Measurements from ENCODE around the gene COMMD6. TPM values are rescaled to one million over a fixed set of nuclear protein-coding genes. Genes with fewer than 3 reads are reported as not detected.
"Not testable (repeated sequence)": the region's sequence is repeated elsewhere in the genome, so short reads cannot be mapped to it uniquely, and the experiment has no call there.

COMMD6 gene
- total RNA-seq, 1 donor from 2014 or later, result 143 TPM

GRCh38 chr13:75549262-75550158 lies 11.9 kb upstream of the COMMD6 start, which contains the start of gene UCHL3:
TSS of gene UCHL3 (plus strand) at chr13:75549791. CDS start at chr13:75549821, 30 bp downstream.
- TF ChIP-seq, protein P1, sequence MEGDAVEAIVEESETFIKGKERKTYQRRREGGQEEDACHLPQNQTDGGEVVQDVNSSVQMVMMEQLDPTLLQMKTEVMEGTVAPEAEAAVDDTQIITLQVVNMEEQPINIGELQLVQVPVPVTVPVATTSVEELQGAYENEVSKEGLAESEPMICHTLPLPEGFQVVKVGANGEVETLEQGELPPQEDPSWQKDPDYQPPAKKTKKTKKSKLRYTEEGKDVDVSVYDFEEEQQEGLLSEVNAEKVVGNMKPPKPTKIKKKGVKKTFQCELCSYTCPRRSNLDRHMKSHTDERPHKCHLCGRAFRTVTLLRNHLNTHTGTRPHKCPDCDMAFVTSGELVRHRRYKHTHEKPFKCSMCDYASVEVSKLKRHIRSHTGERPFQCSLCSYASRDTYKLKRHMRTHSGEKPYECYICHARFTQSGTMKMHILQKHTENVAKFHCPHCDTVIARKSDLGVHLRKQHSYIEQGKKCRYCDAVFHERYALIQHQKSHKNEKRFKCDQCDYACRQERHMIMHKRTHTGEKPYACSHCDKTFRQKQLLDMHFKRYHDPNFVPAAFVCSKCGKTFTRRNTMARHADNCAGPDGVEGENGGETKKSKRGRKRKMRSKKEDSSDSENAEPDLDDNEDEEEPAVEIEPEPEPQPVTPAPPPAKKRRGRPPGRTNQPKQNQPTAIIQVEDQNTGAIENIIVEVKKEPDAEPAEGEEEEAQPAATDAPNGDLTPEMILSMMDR (conservative IDR thresholded peaks at IDR 0.05; ENCODE audit: low read depth, low read length), result peak; percentile 74
- H3K4me3 ChIP-seq (ENCODE audit: low read depth, low read length), result peak within 1 kb of the TSS; percentile 97
- DNase-seq (ENCODE audit: low read depth), result peak; percentile 69

DNA sequence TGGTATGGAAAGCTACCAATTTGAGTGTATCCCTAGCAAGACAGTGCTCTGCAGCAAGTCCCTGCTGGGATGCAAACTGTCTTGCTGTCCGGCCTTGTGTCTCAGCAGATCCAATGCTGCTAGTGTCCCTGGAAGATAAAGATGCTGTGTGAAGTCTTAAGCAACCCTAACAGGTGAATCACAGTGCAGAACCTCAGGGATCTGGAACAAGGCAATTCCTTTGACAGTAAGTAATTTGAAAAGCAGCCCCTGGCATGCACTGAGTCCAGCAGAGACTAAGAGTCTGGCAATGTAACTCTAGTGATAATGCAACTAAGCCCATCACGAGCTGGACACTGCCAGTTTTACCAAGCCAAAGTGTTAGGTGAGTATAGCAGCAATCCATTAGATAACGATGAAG lies 10.3 kb upstream of the COMMD6 start:
- no peak overlapping the region for H3K4me3 ChIP-seq (ENCODE audit: low read depth, low read length)
- TF ChIP-seq, protein P1 (conservative IDR thresholded peaks at IDR 0.05; ENCODE audit: low read depth, low read length), result no peak
- no peak for DNase-seq (ENCODE audit: low read depth)

GRCh38 chr13:75545386-75545785 lies 7.7 kb upstream of the COMMD6 start:
- H3K4me3 ChIP-seq (ENCODE audit: low read depth, low read length); DNase-seq (ENCODE audit: low read depth): not testable (repeated sequence)

DNA sequence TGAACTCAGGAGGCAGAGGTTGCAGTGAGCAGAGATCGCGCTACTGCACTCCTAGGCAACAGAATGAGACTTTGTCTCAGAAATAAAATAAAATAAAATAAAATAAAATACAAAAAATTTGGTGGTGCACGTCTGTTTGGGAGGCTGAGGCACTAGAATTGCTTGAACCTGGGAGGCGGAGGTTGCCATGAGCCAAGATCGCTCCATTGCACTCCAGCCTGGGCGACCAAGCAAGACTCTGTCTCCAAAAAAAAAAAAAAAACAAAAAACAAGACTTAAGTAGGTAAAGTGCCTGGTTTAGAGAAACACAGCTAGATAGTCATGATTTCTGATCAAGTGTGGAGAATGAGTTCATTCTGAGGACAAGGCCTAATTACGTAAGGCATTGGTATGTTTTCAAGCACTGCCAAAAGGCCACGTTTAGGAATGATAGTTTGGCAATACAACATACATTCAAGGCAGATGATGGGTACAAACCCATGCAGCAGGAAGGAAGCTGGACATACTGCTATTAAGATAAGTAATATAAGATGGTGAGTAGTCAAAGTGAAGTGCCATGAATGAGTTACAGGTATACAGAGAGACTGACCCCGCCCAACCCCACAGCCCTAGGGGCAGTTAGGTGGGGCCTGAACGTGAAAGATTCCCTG lies 7.2 kb upstream of the COMMD6 start:
- TF ChIP-seq, protein P1 (conservative IDR thresholded peaks at IDR 0.05; ENCODE audit: low read depth, low read length), result no peak
- peak; percentile 93 for DNase-seq (ENCODE audit: low read depth)
- no peak overlapping the region for H3K4me3 ChIP-seq (ENCODE audit: low read depth, low read length)

DNA sequence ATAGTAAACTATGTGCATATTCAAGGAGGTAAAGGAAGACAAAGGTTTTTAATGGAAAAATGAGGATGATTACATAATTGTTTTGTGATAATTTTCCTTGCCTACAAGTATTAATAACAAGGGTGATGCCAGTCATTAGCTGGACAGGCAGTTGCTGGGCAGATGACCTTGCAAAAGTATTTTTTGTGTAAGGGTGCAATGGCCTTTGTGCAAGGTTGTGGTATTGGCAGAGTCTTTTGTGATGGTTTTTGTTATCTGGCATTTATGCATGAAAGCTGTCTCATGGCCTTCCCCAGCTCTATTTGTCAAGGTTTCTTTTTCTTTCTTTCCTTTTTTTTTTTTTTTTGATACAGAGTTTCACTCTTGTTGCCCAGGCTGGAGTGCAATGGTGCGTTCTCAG lies 4.3 kb upstream of the COMMD6 start:
- TF ChIP-seq, protein P1 (conservative IDR thresholded peaks at IDR 0.05; ENCODE audit: low read depth, low read length), result no peak
- no peak for DNase-seq (ENCODE audit: low read depth)
- no peak overlapping the region for H3K4me3 ChIP-seq (ENCODE audit: low read depth, low read length)

- no peak overlapping the region for H3K4me3 ChIP-seq (ENCODE audit: low read depth, low read length)
- no peak for DNase-seq (ENCODE audit: low read depth)
- TF ChIP-seq, protein P1 (conservative IDR thresholded peaks at IDR 0.05; ENCODE audit: low read depth, low read length), result no peak
These were observed 3.6 kb upstream of the COMMD6 start for GRCh38 chr13:75541287-75541686.

DNA sequence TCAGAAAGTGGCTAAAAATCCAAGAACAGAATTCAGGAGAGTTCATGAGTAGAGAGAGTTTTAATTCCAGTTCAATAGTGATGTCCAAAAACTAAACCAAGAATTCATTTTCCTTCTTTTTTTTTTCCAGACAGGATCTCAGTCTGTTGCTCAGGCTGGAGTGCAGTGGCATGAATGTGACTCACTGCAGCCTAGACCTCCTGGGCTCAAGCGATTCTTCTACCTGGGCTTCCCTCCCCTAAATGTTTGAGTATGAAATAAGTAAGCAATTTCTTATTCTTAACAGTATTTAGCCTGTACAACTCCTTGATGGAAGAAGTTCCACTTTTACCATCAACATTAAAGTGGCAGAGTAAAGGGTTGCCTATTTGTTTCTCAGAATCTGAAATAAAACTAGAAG lies 3.8 kb downstream of the COMMD6 start:
- H3K4me3 ChIP-seq (ENCODE audit: low read depth, low read length), result no peak overlapping the region
- TF ChIP-seq, protein P1 (conservative IDR thresholded peaks at IDR 0.05; ENCODE audit: low read depth, low read length), result no peak
- DNase-seq (ENCODE audit: low read depth), result no peak
